Fibroblast of the aortic adventitia (primary cell): Measurements from ENCODE around the gene PTMA. TPM values are rescaled to one million over a fixed set of nuclear protein-coding genes. Genes with fewer than 3 reads are reported as not detected.
A peak's percentile ranks its signal among the peaks of the same experiment; 100 is the strongest.
"Not testable (repeated sequence)": the region's sequence is repeated elsewhere in the genome, so short reads cannot be mapped to it uniquely, and the experiment has no call there.

Source experiments
- DNase-seq: peaks from one replicate; pipeline ENCODE4 v3.0.0-alpha.2; 2010; ENCODE audit warnings: low read depth
- H3K4me3 ChIP-seq: 2 replicates; pipeline ENCODE4 v1.5.1; 2011; ENCODE audit warnings: low read depth, mild to moderate bottlenecking, control low read depth, low read length, moderate library complexity
- CTCF ChIP-seq: IDR thresholded peaks from 2 replicates; pipeline ENCODE4 v1.5.1; 2011; ENCODE audit warnings: mild to moderate bottlenecking, low read length, control low read depth, inconsistent platforms; ENCODE audit not compliant: insufficient read depth
- total RNA-seq: library from RNA; depleted of rRNA; stranded (reverse); fragments of >200 nt; gene quantifications from 2 replicates; pipeline ENCODE4 v1.2.3, GENCODE V29; 2012; ENCODE audit warnings: low replicate concordance

Gene PTMA
- total RNA-seq, 1 donor, result 893 TPM

GRCh38 chr2:231709981-231710798 lies 1.9 kb downstream of the PTMA start:
- H3K4me3 ChIP-seq, result peak overlapping the region; percentile 84
- peak; percentile 69 for TF ChIP-seq CTCF
- DNase-seq, result peak; percentile 75

- H3K4me3 ChIP-seq, result peak overlapping the region; percentile 76
- no peak for DNase-seq
- TF ChIP-seq CTCF, result peak; percentile 28
Measured at GRCh38 chr2:231710799-231711676, 2.7 kb downstream of the PTMA start.

- no peak for TF ChIP-seq CTCF
- DNase-seq, result no peak
- peak overlapping the region; percentile 76 for H3K4me3 ChIP-seq
Measured at GRCh38 chr2:231711677-231712450, 3.5 kb downstream of the PTMA start.

GRCh38 chr2:231712451-231713021 lies 4.2 kb downstream of the PTMA start:
- DNase-seq, result not testable (repeated sequence)
- H3K4me3 ChIP-seq, result peak overlapping the region; percentile 76

- H3K4me3 ChIP-seq, result not testable (repeated sequence)
Measured at GRCh38 chr2:231713406-231713729, 5.0 kb downstream of the PTMA start.

GRCh38 chr2:231713730-231714638 lies 5.7 kb downstream of the PTMA start:
- no peak overlapping the region for H3K4me3 ChIP-seq
- peak; percentile 93 for TF ChIP-seq CTCF
- DNase-seq, result peak; percentile 89

More at GRCh38 chr2:231713406-231713729, 5.0 kb downstream of the PTMA start:
- not testable (repeated sequence) for DNase-seq
